Measurements from ENCODE around the gene MAGEB5.
"Not testable (repeated sequence)": the region's sequence is repeated elsewhere in the genome, so short reads cannot be mapped to it uniquely, and the experiment has no call there.

Gene MAGEB5, protein sequence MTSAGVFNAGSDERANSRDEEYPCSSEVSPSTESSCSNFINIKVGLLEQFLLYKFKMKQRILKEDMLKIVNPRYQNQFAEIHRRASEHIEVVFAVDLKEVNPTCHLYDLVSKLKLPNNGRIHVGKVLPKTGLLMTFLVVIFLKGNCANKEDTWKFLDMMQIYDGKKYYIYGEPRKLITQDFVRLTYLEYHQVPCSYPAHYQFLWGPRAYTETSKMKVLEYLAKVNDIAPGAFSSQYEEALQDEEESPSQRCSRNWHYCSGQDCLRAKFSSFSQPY

DNA sequence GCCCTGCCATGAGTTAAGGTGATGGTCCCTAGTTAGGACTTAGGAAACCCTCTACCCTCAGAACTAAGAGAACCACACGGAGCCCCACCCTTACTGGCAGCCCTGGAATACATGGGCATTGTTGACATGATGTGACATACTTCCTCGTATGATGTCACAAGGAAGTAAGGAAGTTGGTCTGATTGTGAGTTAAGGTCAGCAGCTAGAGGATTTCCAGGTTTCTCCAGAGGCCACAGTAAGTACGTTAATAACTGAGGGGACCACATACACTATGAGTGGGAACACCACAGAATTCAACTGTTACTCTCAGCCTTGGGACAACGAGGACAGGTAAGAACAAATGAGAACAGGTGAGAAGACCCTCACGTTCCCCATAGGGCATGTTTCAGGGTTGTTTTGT lies at the start of gene MAGEB5:
MAGEB5 (plus strand) TSS at position 301 of the 400 bp plus-strand sequence. CDS start 1,133 bp downstream, outside the sequence.
- no peak for DNase-seq

DNA sequence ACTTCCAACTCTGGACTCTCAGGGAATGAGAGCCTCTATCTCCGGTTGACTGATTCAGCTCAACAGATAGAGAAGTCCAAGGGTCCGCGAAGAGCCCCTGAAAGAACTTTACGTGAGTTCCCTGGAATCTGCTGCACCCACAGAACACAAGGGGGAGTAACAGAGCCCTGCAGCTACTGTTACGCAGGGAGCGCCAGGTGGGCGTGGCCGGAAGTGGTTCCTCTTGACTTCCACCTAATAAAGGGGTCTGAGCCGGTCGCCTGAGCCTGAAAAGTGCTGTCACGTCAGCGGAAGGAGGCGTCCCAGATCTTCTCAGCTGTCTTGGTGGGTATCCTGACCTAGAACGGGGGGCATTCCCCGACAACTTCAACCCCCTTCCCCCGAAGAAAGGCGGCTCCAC lies 23.8 kb upstream of the MAGEB5 start, which contains the start of gene MAGEB6:
MAGEB6 (plus strand) TSS at position 237 of the 400 bp plus-strand sequence. CDS start 1,407 bp downstream, outside the sequence.
- DNase-seq = no peak

DNA sequence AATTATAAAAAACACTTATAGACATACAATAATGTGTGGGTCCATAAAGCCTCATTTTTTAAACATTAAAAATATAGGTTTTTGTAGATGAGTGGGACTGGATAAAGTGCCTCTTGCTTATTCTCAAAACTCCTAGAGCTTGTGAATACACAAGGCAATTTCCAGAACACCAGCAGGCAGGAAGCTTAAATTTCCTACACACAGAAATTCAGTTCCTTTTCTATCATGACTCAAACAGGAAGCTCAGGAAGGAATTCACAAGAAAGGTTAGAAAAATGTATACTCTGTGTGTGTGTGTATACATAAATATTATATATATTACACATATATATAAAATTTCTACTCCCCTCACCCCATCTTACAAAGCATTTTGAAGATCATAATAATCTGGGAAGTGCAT lies 12.4 kb upstream of the MAGEB5 start:
- DNase-seq = no peak

DNA sequence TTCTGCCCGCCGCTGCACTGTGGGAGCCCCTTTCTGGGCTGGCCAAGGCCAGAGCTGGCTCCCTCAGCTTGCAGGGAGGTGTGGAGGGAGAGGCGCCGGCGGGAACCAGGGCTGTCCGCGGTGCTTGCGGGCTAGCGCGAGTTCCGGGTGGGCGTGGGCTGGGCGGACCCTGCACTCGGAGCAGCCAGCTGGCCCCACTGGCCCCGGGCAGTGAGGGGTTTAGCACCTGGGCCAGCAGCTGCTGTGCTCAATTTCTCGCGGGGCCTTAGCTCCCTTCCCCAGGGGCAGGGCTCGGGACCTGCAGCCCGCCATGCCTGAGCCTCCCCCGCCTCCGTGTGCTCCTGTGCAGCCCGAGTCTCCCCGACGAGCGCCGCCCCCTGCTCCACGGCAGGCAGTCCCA lies 11.3 kb upstream of the MAGEB5 start:
- DNase-seq = not testable (repeated sequence)

DNA sequence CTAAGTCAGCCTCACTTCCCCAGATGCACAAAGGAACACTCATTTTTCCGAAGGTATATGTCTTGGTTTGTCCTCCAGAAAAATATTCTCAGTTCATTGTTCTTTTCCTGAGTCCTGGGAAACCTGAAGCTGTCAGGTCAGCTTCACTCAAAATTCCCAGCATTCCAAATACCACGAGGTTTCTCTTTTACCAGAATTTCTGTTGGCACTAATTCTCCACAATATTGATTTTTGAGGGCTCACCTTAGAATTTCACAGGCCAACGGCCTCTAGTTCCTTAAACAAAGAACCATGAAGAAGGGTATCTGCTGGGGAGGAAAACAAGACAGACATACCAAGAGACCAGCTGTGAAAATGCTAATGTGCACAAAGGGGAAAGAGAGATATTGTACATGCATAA lies 8.0 kb upstream of the MAGEB5 start:
- no peak for DNase-seq

DNA sequence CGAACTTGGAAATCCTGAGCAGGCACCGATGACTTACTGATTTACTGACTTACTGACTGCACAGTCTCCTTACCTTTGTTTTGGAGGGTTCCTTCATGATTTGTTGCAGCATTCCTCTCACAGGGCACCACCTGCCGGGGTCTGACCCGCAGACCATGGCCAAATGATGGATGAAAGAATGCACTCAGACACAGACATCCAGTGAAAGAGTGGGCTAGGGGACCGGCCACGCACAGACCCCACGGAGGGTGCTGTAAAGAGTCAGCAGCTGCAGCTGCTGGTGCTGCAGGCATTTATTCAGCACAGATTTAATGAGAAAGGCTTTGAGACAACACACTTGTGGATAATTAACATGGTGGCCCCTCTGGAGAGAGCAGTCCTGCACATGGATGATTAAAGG lies 3.4 kb downstream of the MAGEB5 start:
- no peak for DNase-seq

DNA sequence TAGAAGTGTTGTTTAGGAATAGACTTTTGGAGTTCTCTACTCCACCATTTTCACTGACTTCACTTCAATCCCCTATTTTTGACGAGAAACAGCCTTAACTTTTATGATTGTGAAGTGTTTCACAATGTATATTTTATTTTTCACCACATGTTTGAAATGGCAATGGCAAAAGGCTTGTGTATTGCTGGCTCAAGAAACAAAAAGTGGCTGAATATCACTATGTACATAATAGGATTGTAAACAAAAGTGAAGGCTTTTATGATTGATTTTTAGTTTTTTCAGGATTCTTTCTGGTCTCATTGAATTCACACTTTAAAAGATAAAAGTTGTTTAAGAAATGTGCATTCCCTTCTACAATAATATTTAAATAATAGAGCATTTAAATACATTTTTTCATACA lies 18.2 kb downstream of the MAGEB5 start:
- DNase-seq = no peak

DNA sequence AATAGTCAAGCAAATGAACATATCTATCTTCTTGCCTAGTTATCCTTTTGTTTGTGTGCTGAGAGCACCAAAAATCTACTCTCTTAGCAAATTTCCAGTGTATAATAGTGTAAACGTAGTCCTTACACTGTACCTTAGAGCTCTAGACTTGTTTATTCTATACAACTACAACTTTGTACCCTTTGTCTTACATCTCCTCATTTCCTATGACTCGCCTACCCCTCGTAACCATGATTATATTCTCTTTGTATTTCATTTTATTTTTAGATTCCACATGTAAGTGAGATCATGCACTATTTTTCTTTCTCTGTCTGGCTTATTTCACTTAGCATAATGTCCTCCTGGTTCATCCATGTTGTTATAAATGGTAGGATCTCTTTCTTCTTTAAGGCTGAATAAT lies 37.6 kb downstream of the MAGEB5 start:
- no peak for DNase-seq

DNA sequence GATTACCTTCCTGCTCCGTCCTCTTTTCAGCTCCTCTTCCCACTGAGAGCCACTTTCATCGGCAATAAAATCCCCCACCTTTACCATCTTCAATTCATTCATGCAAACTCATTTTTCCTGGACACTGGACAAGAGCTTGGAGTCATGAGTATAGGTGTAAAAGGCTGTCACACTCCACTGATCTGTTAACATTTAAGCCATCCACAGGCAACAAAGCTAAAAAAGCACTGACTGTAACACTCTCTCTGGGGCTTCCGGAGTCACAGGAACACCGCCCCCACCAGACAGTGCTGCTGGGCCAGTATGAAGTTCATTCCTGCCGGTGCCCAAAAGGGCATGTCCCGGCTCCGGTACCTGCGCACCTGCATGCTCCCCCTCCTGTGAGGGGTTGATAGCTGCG lies 38.5 kb downstream of the MAGEB5 start:
- no peak for DNase-seq

DNA sequence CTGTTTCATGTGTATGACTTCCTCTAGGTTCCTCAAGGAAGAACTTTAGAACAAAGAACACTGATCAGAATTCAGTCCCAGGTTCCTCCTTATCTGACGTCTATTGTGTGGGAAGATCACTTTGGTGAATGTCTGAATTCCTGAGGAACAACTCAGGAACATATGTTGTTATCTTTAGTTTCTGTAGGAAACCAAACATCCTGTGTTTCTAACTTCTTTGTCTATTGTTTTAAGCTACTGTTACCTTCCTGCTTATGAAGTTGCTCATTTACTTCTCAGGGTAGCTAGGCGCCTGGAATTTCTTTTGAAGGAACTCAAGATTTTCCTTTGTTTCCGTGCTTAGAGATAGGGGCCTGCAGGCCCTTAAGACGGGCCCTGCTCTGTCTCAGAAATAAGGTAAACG lies 46.2 kb downstream of the MAGEB5 start:
- DNase-seq = no peak
